Chondrocyte (in vitro differentiated cells): ENCODE data around the gene DCDC1. TPM values are rescaled to one million over a fixed set of nuclear protein-coding genes. Genes with fewer than 3 reads are reported as not detected.

Experiments used
- DNase-seq: peaks from one replicate; pipeline ENCODE4 v3.0.0; 2021; ENCODE audit warnings: mixed read lengths, low spot score
- H3K27ac Mint-ChIP-seq: one replicate; pipeline ENCODE4 v1.8.0; 2021; ENCODE audit warnings: mild to moderate bottlenecking, moderate library complexity, mixed read lengths; ENCODE audit not compliant: unreplicated experiment
- H3K27me3 Mint-ChIP-seq: 2 replicates; pipeline ENCODE4 v1.8.0; 2021; ENCODE audit warnings: low read depth, mixed read lengths
- H3K36me3 Mint-ChIP-seq: 2 replicates; pipeline ENCODE4 v1.8.0; 2021; ENCODE audit warnings: low read depth, mixed read lengths
- H3K4me1 Mint-ChIP-seq: 2 replicates; pipeline ENCODE4 v1.8.0; 2021; ENCODE audit warnings: low read depth, mild to moderate bottlenecking, mixed read lengths
- H3K4me3 Mint-ChIP-seq: one replicate; pipeline ENCODE4 v1.8.0; 2021; ENCODE audit warnings: mild to moderate bottlenecking, moderate library complexity, mixed read lengths; ENCODE audit not compliant: unreplicated experiment
- H3K9me3 Mint-ChIP-seq: 2 replicates; pipeline ENCODE4 v1.8.0; 2021; ENCODE audit warnings: low read depth, mixed read lengths
- CTCF ChIP-seq: fragments of 200-600 bp; sonication (generic); IDR thresholded peaks from 2 replicates; pipeline ENCODE4 v1.5.0; 2021; ENCODE audit warnings: antibody characterized with exemption, mild to moderate bottlenecking, moderate library complexity
- total RNA-seq: library from RNA; stranded (reverse); gene quantifications from 3 replicates; pipeline ENCODE4 v1.2.1, GENCODE V29; 2021

The DCDC1 gene
- total RNA-seq, 1 donor from 2014 or later, result not detected

DNA sequence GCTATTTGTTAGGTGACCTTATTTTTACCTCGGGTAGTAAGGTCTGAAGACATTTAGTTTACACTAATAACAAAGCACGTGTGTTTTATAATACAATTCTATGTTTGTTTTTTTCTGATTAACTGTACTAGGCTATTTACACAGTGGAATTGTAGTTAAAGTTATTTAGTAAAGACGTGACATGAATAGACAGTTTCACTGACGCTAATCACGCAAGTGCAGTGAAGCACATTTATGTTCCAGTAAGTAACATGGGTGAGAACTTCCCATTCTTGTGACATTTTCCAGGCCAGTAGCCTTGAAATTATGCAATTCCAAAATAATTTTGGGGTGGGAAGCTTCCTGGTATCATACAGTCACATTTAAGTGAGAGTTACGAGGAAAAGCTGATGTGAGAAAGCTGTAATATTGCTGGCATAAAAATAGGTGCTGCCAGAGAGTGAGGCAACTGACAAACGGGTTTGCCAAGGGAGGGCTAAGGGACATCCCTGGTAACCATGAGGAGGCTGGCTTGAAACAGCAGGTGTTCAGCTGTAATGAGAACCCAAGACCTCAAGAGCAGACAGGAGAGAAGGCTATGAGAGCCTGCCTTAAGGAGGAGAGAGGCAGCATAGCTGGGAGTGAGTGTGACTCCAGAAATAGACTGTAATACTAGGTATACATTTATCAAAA, 378.8 kb downstream of the DCDC1 start:
- H3K4me1 Mint-ChIP-seq, result no peaks in the 10 kb centered on the region
- no peak overlapping the region for H3K4me3 Mint-ChIP-seq
- no peak overlapping the region for H3K27ac Mint-ChIP-seq
- no peak for DNase-seq
- H3K27me3 Mint-ChIP-seq, result peaks cover 3% of the 10 kb centered on the region
- no peak for TF ChIP-seq CTCF
- no peaks in the 10 kb centered on the region for H3K36me3 Mint-ChIP-seq
- peaks cover 3% of the 10 kb centered on the region for H3K9me3 Mint-ChIP-seq

DNA sequence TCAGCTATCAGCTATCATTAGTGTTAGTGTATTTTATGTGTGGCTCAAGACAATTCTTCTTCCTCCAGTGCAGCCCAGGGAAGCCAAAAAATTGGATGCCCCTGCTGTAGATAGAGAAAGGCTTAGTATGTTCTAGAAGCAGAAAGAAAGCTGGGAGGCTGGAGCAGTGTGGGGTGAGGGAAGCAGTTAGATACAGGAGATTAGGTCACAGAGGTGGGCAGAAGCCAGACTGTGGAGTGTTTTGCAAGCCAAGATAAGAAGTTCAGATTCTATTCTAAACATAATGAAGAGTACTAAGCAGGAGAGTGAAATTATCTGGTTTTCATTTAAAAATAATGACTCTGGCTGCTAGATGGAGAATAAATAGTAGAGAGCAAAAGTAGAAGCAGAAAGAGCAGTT, 381.7 kb downstream of the DCDC1 start:
- Mint-ChIP-seq H3K4me1 (peaks cover 13% of the 10 kb centered on the region), H3K9me3 (peaks cover 3% of the 10 kb centered on the region), H3K27ac (no peak overlapping the region), H3K27me3 (peaks cover 3% of the 10 kb centered on the region), H3K36me3 (no peaks in the 10 kb centered on the region), H3K4me3 (no peak overlapping the region)
- DNase-seq, result no peak
- no peak for TF ChIP-seq CTCF

DNA sequence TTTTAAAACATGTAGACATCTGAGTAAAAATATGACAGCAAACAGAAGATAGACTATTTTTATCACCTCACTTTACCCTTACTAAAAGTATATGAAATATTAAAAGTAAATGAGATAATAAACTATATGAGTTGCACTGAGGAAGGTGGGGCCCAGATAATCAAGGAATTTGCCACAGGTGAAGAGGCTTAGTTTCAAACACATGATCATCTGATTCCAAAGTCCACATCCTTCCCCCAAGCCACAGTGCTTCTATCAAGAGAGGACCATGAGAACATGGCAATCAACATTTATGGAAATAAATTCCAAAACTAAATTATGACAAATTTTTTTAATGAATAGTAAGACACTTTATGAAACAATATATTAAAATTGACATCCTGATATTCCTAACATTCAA, 384.0 kb downstream of the DCDC1 start:
- Mint-ChIP-seq H3K4me3 (no peak overlapping the region), H3K27me3 (peaks cover 5% of the 10 kb centered on the region), H3K9me3 (peaks cover 3% of the 10 kb centered on the region), H3K27ac (no peak overlapping the region), H3K4me1 (peaks cover 13% of the 10 kb centered on the region), H3K36me3 (no peaks in the 10 kb centered on the region)
- no peak for DNase-seq
- TF ChIP-seq CTCF, result no peak

GRCh38 chr11:30984827-30985226, 384.7 kb downstream of the DCDC1 start:
- no peak for TF ChIP-seq CTCF
- Mint-ChIP-seq H3K9me3 (peaks cover 3% of the 10 kb centered on the region), H3K27ac (peak overlapping the region; percentile 60), H3K27me3 (peaks cover 5% of the 10 kb centered on the region), H3K4me1 (peaks cover 13% of the 10 kb centered on the region), H3K4me3 (no peak overlapping the region), H3K36me3 (no peaks in the 10 kb centered on the region)
- no peak for DNase-seq

DNA sequence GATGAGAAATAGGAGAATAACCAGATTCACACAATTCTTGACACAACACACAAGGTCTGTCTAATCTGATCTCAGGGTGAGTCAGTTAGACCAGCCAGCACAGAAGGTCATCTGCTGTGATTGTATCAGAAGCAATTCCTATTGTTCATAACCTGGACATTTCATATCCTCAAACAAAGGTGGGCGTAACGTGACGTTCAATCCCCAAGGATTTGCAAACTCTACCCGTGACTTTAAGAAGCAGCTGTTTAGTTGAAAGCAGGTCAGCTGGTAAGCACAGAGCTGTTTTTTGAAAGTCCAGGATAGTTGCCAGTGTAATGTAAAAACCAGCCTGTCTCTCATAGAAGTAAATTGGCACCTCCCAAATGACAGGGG, 385.1 kb downstream of the DCDC1 start:
- no peak overlapping the region for H3K4me3 Mint-ChIP-seq
- peaks cover 13% of the 10 kb centered on the region for H3K4me1 Mint-ChIP-seq
- peaks cover 3% of the 10 kb centered on the region for H3K9me3 Mint-ChIP-seq
- H3K27me3 Mint-ChIP-seq, result peaks cover 5% of the 10 kb centered on the region
- no peaks in the 10 kb centered on the region for H3K36me3 Mint-ChIP-seq
- DNase-seq, result no peak
- TF ChIP-seq CTCF, result no peak
- H3K27ac Mint-ChIP-seq, result peak overlapping the region; percentile 60
